HEK293T (cell line): ENCODE data around the gene USP32.

Experiments
- ELF4 ChIP-seq: fragments of 450-650 bp; IDR thresholded peaks from 2 replicates; pipeline ENCODE4 v1.6.1; 2017; ENCODE audit warnings: antibody characterized with exemption
- L3MBTL2 ChIP-seq: fragments of 450-650 bp; conservative IDR thresholded peaks from 2 replicates; pipeline ENCODE4 v1.6.1; 2016; ENCODE audit warnings: mild to moderate bottlenecking

DNA sequence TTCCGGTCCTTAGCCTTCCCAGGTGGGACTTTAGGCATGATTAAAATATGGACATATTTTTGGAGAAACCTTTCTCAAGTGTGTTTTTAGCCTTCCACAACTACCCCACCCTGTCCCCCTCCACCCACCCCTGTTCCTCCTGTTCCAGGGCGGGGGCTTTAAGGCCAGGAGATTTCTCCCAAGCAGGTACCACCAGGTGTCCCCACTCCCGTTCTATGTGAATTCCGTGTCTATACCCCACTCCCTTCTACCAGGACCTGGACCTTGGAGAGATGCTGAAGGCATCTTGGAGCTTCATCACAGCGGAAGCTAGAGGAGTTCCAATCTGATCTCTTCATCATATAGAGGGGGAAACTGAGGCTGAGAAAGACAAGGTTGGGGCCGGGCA, 232.5 kb downstream of the USP32 start:
- TF ChIP-seq ELF4 = no peak
- TF ChIP-seq L3MBTL2 = no peak
